HG02623 (cell line): ENCODE results near the gene SMTN.
"Not testable (repeated sequence)": the region's sequence is repeated elsewhere in the genome, so short reads cannot be mapped to it uniquely, and the experiment has no call there.

Experiments
- ATAC-seq: cut with Tn5 transposase; IDR thresholded peaks from one replicate; pipeline ENCODE4 v1.9.1; 2021; ENCODE audit warnings: moderate library complexity; ENCODE audit not compliant: unreplicated experiment

Gene SMTN

GRCh38 chr22:31089160-31090100 is 8.3 kb downstream of the SMTN start:
- ATAC-seq, result no peak

- ATAC-seq, result no peak
Measured at GRCh38 chr22:31090217-31091085, 9.3 kb downstream of the SMTN start.

GRCh38 chr22:31091106-31091975 is 10.2 kb downstream of the SMTN start:
- no peak for ATAC-seq

- ATAC-seq, result no peak
Measured at GRCh38 chr22:31092161-31092560, 11.0 kb downstream of the SMTN start.

- no peak for ATAC-seq
Measured at GRCh38 chr22:31093086-31093850, 12.2 kb downstream of the SMTN start.

- ATAC-seq, result no peak
Measured at GRCh38 chr22:31094021-31094551, 13.0 kb downstream of the SMTN start.

GRCh38 chr22:31094741-31095140 is 13.6 kb downstream of the SMTN start:
- ATAC-seq, result no peak

GRCh38 chr22:31095637-31096249 is 14.6 kb downstream of the SMTN start:
- no peak for ATAC-seq

GRCh38 chr22:31096657-31097279 is 15.7 kb downstream of the SMTN start:
- no peak for ATAC-seq

GRCh38 chr22:31097539-31097938 is 16.4 kb downstream of the SMTN start:
- not testable (repeated sequence) for ATAC-seq

GRCh38 chr22:31097941-31098631 is 17.0 kb downstream of the SMTN start:
- no peak for ATAC-seq

GRCh38 chr22:31098632-31099110 is 17.6 kb downstream of the SMTN start:
- no peak for ATAC-seq

GRCh38 chr22:31099386-31099785 is 18.3 kb downstream of the SMTN start:
- ATAC-seq, result no peak

- no peak for ATAC-seq
Measured at GRCh38 chr22:31099841-31100761, 19.0 kb downstream of the SMTN start.

GRCh38 chr22:31100762-31101525 is 19.8 kb downstream of the SMTN start:
- ATAC-seq, result no peak

GRCh38 chr22:31102441-31103081 is 21.4 kb downstream of the SMTN start:
- ATAC-seq, result no peak
